ENCODE results near the gene MEIS1. TPM values are rescaled to one million over a fixed set of nuclear protein-coding genes. Genes with fewer than 3 reads are reported as not detected.
"Not testable (repeated sequence)": the region's sequence is repeated elsewhere in the genome, so short reads cannot be mapped to it uniquely, and the experiment has no call there.

MEIS1 gene
- polyA plus RNA-seq (2012; ENCODE audit: insufficient read depth, insufficient read length), result not detected

GRCh38 chr2:66434679-66435548, at the start of gene MEIS1:
MEIS1 (plus strand) TSS chr2:66435125; CDS start chr2:66435857, 732 bp downstream.
- peak; percentile 51 for DNase-seq (ENCODE audit: low read depth, low spot score)
- H3K4me3 ChIP-seq (ENCODE audit: low read length), result peak within 1 kb of the TSS; percentile 48

GRCh38 chr2:66387016-66387753, 47.7 kb upstream of the MEIS1 start:
- H3K4me3 ChIP-seq (ENCODE audit: low read length), result no peak overlapping the region
- no peak for DNase-seq (ENCODE audit: low read depth, low spot score)

DNA sequence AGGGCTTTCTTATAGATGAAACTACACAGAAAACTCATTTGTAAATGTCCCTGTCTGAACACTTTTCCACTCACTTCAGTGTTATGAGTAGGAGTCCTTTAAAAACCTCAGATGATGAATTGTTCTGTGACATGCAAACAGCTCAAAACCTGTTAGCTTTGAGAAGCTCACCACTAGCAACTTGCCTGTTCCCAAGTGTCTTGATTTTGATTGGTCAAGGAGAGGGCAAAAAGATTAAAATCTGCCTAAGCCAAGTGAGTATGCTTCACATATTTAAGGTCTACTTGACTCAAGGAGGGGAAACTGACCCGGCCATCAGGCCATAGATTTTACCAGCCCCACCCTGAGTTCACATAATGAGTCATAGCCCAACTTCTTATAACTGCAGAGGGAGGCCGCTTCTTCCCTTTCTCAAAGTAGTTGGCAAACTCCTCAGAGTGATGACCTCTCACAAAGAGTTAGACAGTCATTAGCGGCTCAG, 45.2 kb upstream of the MEIS1 start:
- DNase-seq (ENCODE audit: low read depth, low spot score), result no peak
- H3K4me3 ChIP-seq (ENCODE audit: low read length), result no peak overlapping the region

DNA sequence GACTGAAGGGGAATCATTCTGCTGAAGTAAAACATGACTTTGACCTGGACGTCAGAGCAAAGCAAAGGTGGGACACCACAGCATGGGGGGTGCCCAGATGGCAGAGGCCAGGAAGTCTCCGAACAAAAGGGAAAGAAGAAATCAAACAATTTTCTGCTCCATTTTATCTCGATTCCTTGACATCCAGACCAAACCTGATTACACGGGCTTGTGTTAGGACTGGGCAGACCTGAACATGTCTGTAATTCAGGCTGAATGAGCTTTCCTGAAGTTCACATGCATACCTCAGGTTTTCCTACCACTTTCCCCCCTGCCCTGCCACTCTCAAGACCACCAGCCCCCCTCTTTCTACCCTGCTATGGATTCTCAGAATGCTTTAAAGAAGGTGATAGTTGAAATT, 44.8 kb upstream of the MEIS1 start:
- H3K4me3 ChIP-seq (ENCODE audit: low read length), result no peak overlapping the region
- DNase-seq (ENCODE audit: low read depth, low spot score), result no peak

DNA sequence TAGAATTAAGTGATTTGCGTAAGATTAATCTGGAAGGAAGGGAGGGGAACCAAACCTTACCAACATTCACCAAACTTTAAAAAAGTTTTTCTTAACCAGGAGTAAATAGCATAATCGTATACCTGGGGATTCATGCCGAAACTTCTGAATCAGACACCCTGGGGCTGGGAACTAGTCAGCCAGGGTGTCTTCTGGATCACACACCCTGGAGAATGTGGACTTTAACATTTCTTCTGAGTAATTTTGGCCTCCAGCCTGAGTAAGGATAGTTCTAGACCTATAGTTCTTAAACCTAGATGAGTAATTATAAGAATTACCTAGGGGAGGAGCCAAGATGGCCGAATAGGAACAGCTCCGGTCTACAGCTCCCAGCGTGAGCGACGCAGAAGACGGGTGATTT, 44.1 kb upstream of the MEIS1 start:
- DNase-seq (ENCODE audit: low read depth, low spot score), result no peak
- no peak overlapping the region for H3K4me3 ChIP-seq (ENCODE audit: low read length)

DNA sequence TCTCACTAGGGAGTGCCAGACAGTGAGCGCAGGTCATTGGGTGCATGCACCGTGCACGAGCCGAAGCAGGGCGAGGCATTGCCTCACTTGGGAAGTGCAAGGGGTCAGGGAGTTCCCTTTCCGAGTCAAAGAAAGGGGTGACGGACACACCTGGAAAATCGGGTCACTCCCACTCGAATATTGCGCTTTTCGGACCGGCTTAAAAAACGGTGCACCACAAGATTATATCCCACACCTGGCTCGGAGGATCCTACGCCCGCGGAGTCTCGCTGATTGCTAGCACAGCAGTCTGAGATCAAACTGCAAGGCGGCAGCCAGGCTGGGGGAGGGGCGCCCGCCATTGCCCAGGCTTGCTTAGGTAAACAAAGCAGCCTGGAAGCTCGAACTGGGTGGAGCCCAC, 43.7 kb upstream of the MEIS1 start:
- H3K4me3 ChIP-seq (ENCODE audit: low read length); DNase-seq (ENCODE audit: low read depth, low spot score): not testable (repeated sequence)

GRCh38 chr2:66405473-66405872, 29.5 kb upstream of the MEIS1 start:
- no peak overlapping the region for H3K4me3 ChIP-seq (ENCODE audit: low read length)
- DNase-seq (ENCODE audit: low read depth, low spot score), result no peak

DNA sequence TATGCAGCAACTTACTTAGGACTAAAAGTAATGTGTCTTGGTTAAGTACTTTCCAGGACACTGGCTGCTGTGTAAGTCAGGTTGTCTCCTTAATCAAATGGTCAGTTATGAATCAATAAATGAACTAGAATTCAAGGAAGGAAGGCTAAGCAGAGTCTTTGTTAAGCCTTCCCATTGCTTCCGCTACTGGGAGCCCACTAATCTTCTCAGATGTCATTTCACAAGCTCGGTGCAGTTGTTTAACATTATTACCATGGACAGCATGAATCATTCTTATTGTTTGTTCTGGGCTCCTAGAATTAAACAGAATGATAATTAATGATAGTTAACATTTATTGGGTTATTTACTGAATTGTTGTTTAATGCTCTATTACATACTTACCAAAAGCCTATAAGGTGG, 26.0 kb upstream of the MEIS1 start:
- no peak overlapping the region for H3K4me3 ChIP-seq (ENCODE audit: low read length)
- no peak for DNase-seq (ENCODE audit: low read depth, low spot score)

DNA sequence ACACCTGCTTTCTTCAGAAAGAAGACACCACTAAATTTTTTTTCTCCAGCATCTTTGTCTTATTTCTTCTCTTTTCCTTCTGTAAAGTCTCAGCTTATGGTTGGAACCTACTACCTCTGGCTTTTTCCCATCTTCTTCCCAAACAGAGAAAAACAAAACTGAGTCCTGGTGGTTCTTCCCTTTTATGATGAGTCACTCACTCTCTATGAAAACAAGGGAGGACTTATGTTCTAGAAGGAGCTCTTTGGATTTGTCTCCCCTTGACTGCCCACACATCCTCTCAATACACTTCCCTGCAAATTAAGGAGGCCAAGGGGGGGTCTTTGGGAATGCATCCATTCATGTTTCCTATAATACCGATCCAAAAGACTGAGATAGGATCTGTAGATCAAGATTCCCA, 22.1 kb upstream of the MEIS1 start:
- no peak overlapping the region for H3K4me3 ChIP-seq (ENCODE audit: low read length)
- no peak for DNase-seq (ENCODE audit: low read depth, low spot score)

GRCh38 chr2:66414896-66415295, 20.0 kb upstream of the MEIS1 start:
- no peak overlapping the region for H3K4me3 ChIP-seq (ENCODE audit: low read length)
- no peak for DNase-seq (ENCODE audit: low read depth, low spot score)

DNA sequence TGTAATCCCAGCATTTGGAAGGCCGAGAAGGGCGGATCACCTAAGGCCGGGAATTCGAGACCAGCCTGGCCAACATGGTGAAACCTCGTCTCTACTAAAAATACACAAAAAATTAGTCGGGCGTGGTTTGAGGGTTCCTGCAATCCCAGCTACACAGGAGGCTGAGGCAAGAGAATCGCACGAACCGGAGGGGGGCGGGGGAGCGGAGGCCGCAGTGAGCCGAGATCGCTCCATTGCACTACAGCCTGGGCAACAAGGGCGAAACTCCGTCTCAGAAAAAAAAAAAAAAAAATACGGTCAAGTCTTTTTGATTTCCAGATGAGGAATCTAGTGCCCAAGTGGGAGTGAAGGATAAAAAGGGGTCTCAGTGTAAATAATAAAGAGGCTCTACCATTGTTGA, 16.5 kb upstream of the MEIS1 start:
- DNase-seq (ENCODE audit: low read depth, low spot score), result no peak
- no peak overlapping the region for H3K4me3 ChIP-seq (ENCODE audit: low read length)

- H3K4me3 ChIP-seq (ENCODE audit: low read length), result no peak overlapping the region
- no peak for DNase-seq (ENCODE audit: low read depth, low spot score)
Measured at GRCh38 chr2:66421612-66422011, 13.3 kb upstream of the MEIS1 start.

DNA sequence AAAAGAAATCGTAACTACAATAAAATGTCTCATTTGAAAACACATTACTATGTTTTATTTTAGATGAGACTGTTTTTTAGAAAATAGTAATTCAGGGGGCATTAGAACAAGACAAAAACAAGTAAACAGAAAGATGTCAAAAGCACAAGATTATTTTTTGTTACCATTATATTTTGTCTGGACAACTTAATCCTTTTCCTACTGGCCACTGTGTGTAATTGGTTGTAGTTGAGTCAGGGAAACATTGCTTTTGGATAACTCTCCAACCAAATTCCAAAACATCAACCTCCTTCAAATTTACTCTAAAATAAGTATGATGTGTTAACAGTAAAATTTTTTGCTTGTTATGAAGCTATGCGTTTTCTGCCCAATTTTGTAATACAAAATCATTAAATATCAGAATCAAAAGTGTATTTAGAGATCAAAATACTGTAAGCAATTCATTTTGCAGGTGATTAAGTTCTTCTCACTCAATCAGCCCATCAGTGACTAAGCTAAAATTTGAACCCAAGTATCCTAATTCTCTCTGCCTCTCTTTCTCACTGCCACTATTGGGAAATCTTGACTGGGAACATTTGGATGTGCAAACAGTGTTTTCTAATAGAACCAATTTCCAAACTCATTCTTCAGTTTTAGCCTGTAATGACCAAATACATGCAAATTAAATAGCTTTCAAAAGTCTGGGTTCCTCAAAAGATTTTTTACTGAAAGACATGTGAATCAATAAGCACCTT, 11.4 kb upstream of the MEIS1 start:
- H3K4me3 ChIP-seq (ENCODE audit: low read length), result no peak overlapping the region
- DNase-seq (ENCODE audit: low read depth, low spot score), result no peak

- DNase-seq (ENCODE audit: low read depth, low spot score), result no peak
- H3K4me3 ChIP-seq (ENCODE audit: low read length), result no peak overlapping the region
Measured at GRCh38 chr2:66426244-66427111, 8.4 kb upstream of the MEIS1 start.

DNA sequence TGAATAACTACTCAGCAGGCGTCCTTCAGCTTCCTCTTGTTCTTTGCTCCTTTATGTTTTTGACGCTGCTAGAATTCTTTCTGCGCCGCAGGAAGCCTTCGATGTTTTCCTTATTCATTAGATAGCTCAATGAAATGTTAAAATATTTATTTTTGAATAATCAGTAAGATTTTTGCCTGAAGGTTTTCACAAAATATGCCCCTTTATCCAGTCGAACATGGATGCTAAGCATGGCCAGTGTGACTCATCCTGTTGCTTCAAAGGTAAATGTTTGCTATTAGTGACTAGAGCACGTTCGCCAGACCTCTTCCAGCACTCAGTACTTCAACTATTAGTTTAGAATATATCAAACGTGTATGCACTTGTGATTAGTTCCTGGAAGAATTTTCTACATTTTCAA, 7.6 kb upstream of the MEIS1 start:
- DNase-seq (ENCODE audit: low read depth, low spot score), result no peak
- H3K4me3 ChIP-seq (ENCODE audit: low read length), result no peak overlapping the region

DNA sequence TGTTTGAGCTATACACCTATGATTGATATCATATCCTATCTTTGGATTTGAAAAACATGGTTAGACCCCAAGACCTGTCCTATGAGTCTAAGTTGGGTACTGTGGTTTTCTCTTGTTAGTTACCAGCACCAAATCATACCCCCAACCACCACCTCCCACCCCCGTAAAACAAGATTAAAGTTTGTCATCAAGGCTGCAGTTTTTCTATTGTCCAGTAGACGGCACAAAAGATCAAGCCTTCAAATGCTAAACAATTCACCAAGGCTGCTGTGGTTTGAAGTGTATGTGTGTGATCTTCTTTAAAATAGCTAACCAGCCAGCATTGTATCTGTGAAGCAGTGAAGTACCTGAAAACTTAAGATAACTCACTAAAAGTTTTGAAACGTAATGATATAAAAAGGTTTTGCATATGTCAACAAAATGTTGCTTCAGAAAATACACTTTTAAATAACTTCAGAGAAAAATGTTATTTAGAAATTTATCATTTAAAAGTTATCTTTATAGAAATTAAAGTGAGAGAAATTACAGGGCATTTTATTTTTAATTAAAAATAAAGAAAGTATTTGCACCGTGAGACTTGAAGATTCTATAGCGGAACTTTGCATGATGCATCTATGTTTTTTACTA, 5.8 kb upstream of the MEIS1 start:
- DNase-seq (ENCODE audit: low read depth, low spot score), result peak; percentile 67
- no peak overlapping the region for H3K4me3 ChIP-seq (ENCODE audit: low read length)

- DNase-seq (ENCODE audit: low read depth, low spot score), result no peak
- no peak overlapping the region for H3K4me3 ChIP-seq (ENCODE audit: low read length)
Measured at GRCh38 chr2:66429693-66430504, 5.0 kb upstream of the MEIS1 start.

Data from Jurkat, Clone E6-1 (cell line).